ENCODE data around the gene EGLN3.
A peak's percentile ranks its signal among the peaks of the same experiment; 100 is the strongest.

The EGLN3 gene

DNA sequence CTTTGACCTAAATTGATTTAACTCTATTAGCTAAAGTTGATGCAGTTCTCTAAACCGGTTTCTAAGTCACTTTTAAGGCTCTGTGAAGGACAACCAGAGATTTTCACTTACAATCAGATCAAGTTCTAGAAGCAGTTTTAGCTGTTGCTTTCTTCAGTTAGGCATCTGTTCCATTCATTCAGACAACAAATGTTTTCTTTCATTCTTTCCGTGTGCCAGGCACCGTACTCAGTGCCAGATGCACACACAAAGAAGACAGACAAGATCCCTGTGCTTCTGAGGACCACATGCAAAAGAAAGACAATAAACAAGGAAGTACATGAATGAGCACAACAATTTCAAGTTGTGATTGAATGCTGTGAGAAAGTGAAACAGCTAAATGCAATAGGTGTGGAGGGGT, 11.1 kb upstream of the EGLN3 start:
- no peak for DNase-seq

DNA sequence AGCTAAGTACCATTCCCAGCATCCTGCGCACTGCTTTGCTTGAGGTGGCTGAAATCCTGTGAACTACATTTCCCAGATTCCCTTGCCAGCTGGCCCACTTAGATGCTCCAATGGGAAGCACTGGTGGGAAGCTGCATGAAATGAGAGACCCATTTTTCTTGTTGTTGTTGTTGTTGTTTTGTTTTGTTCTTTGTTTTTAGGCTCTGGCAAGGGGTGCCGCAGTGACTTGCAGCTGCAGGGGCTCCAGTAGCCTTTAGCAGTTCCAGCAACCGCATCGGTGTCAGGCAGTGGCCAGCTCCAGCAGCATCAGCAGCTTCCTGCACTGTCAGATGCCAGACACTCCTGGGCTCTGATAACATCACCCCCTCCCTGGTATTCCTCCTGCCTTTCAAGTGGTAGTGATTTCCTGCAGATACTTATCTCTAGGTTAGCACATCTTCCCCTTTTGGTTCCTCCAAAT, 8.8 kb upstream of the EGLN3 start:
- DNase-seq: no peak

DNA sequence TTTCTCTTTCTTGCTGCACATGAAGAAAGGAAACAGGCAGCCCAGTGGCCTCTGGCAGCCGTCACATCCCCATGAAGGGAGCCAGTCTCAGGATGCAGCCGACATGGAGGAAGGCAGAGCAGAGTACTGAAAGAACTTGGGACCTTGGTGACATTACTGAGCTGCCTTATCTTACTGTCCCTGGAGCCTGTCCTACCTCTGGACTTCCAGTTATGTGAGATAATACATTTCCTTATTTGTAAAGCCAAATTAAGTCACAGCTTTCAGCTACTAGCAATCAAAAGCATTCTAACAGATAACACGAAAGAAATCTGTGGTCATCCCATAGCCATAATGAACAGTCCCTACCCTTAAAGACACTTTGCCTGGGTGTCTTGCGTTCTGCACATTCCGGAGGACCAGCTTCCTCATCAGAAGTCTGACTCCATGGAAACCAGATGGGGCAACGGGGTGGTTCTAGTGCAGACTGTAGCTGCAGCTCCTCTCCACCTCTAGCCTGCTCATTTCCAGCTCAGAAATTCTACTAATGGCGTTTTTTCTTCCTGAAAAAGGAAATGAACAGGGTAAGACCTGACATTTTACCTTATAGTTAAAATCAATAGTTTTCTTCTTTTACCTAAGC, 7.8 kb upstream of the EGLN3 start:
- DNase-seq: no peak

GRCh38 chr14:33957993-33958392, 7.1 kb upstream of the EGLN3 start:
- no peak for DNase-seq

DNA sequence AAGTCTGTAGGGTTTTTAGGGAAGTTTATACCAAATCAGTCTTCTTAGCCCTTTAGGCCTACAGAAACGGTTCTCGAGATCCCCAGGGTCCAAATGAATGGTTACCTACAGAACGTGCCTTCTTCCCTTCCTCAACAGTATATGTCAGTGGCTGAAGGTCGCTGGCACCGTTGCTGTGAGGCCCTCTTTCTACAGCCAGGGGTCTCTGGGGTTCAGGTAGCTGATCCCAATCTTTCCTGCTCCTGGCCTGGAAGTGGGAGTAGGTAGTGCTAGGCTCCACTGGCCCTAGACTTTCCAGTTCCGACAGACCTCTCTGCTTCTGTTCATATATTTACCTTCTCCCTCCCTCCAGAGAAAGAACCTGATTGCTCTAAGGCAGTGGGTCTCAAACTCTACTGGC, 6.4 kb upstream of the EGLN3 start:
- DNase-seq: no peak

DNA sequence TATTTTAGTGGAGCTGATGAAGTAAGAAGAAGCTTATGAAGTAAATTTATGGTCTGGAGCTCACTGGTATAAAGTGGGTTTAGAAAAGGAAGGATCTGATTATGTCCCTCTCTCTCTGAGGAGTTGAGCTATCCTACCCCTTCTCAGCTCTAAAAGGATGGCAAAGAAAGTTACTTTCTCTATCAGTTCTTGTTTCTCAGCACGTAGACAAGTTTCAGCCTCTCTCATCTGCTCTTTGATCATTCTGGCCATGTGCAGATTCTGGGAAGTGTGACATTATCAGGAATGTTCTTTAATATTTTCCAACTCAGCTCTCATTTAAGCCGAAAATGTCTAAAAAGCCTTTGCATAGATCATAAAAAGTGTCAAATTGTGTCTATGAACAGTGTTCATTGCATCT, 5.8 kb upstream of the EGLN3 start:
- no peak for DNase-seq

DNA sequence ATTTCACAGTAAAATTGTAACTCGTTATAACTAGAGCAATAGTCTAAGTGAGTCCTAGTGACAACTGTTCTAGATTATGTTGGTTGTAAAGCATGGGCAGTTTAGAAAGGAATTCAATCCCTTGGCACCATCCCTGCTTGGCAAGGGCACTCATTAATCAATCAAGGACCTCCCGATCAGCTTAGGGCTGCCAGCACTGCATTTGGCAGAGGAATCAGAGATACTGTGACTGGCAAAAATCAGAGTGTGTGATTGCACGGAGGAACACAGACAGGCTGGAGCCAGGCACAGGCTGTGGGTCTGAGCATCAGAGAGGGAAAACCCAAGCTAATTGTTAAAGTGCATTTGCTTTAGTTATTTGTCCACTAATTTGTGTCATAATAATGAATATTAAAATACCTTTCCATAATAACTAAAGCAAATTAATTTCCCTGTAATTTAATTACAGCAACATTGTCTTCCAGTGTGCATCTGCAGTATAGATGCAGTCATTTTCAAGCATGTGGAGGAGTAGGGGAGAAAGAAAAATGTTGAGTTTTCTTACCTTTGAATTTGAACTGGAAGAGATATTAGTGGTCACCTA, 3.2 kb upstream of the EGLN3 start:
- DNase-seq: no peak

- no peak for DNase-seq
Observed at GRCh38 chr14:33952541-33952940, 1.7 kb upstream of the EGLN3 start.

DNA sequence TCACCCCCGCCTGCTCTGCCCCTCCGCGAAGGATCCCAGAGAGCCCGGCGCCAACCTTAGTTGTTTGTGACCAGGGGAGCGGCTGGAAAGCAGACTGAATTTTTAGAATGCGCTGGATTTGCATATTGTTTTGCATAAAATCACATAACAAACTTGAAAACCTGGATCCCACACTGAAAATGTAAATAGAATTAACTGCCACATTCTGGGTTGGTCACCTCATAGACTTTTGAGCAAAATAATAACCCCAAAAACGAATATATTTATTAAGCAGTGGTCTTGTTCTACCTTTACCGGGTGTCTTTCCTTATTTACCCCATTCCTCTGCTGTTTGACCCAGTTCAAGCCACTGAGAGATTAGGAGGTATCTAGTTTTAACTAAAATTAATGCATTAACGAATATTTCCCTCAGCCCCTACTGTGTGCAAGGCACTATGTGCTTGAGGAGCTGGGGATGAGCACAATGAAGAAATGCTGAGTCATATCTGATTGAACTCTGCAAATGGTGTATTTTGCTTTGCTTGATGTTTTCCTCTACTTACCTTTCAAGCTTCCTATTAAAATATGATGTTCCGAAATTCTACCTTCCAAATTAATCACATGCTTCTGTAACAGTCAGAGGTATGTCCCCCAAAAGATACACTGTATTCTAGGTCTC, 438 bp upstream of the EGLN3 start:
- DNase-seq: no peak

DNA sequence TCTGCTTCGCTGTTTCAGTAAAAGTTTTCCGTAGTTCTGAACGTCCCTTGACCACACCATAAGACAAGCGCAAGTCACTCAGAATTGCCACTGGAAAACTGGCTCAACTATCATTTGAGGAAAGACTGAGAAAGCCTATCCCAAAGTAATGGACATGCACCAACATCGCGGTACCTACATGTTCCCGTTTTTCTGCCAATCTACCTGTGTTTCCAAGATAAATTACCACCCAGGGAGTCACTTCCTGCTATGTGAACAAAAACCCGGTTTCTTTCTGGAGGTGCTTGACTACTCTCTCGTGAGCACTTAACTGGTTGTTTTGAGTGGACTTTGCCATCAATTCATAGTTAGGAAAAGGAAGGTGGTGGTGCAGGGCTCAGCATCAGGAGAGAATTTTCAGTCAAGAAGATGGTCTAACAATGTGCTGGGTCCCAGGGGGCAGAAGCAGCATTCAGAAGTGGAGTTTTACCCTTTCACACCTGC, 1.4 kb downstream of the EGLN3 start:
- DNase-seq: no peak

DNA sequence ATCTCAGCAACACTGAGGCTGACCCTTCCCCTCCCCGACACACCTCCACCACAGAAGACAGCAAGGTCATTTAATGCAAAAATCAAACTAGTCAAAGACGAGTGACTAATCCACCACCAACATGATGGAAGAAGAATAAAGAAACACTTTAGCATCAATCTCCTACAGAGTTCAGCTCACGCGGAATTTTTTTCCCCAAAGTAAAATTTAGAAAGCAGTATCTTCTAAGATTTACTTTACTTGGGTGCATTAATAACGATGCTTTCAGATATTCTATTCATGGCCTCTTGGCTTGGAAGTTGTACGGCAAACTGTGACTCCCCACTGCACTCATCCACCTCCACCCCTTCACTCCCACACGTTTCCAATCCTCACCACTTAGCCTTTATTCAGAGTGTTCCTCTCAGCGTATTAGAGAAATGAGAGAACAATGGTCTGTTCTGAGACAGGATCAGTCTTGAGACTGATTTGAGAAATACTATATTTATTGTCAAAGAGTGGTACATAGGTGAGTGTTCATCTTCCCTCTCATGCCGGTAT, 1.9 kb downstream of the EGLN3 start:
- DNase-seq: no peak

DNA sequence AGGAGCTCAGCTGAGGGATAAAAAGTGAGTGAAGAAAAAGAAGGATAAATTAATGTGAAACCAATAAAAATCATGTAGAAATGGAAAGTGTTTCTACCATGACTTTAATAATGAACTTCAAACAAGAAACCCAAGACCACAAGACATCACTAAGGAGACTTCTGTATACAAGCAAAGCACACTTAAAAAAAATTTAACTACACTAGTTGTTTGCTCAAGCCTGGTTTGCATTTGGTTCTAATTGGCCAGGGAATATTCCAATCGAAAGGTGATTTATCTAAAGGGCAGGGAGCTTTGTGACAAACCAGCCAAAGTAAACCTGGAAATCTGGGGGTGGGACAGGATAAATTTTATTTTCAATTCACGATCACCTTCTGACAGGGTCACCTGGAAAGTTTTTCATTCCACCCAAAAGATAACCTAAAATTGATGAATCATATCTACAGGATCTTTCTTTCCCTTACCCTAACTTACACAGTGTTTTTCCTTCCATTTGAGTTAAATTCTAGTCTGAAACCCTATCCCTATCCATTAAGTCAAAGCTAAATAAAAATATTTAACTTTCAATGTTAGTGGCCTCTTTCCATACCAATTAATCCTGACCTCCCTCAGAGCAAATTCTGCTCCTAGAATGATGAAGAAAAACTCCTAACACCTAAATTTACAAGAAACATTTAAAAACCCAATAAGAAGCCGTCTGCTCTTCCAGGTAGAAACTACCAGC, 2.6 kb downstream of the EGLN3 start:
- DNase-seq: no peak

- no peak for DNase-seq
Observed at GRCh38 chr14:33946679-33947476, 4.0 kb downstream of the EGLN3 start.

DNA sequence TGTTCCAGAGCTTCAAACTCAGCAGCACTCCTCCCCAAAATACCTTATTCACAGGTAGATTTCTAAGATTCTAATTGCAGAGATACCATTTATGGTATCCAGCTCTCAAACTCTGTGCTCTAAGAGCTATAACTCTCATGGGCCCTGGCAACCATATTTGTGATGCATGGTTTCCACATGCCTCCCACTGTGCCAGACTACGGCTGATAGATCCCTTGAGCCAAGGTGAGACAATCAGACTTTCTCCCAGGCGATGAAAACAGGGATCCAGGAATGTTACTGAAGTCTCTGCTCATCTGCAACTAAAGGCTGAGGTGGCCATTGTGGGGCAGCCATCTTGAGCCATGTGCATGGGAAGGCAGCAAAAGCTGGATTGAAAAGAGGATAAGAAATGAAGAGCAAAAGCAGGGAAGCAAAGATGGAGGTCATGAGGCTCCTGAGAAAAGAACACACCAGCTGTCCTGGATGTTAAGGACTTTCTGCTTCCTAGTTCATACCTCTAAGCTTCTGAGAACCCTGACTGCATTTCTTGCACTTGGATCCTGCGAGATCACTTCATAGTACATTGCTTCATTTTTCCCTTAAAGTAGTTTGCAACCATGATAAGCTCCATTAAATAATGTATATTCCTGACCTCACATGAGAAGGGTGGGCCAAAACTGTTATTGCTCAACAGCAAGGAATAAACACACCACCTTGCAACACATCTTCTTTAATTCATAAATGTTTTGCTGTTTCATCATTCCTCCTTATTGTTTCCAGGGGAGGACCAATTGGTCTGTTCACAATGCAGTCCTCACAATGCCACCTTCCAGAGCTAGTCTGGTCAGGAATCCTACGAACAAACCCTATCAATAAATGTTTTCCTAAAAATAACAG, 5.4 kb downstream of the EGLN3 start:
- no peak for DNase-seq

- no peak for DNase-seq
Observed at GRCh38 chr14:33943096-33943883, 7.6 kb downstream of the EGLN3 start.

DNA sequence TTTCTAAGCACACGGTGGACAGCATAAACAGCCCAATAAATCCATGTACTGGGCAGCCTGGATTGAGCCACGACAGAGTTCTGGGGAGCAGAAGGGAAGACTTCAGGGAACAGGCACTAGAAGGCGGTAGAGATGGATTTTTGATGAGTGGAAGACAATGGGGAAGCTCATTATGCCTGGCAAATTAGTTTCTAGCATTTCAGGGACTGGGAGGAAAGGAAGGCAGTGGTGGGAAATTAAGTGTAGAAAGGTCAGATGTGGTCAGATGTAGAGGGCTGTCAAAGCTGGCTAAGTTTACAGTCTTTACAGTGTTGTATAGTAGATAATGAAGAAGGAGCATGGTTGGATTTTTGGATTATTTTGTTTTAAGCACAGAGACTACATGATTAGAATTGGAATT, 9.2 kb downstream of the EGLN3 start:
- DNase-seq: no peak

DNA sequence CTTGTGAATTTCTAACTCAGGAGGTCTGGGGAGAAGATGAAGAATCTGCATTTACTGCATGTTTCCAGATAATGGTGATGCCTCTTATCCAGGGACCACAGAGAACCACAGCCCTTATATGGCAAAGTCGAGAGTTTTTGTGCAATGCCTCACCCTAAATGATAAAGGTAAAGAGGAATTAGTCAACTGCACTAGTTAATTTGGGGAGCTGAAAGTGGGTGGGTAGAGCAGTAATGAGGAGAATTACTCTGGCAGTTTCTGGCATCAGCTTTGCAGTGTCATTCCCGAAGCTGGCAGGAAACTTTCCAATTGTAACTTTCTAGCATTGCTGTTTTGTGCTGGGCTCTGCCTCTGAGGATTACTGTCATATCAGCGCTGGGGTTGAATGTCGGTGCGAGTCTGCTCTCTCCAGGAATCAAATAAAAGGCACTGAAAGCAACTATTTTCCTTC, 10.3 kb downstream of the EGLN3 start:
- DNase-seq: no peak

DNA sequence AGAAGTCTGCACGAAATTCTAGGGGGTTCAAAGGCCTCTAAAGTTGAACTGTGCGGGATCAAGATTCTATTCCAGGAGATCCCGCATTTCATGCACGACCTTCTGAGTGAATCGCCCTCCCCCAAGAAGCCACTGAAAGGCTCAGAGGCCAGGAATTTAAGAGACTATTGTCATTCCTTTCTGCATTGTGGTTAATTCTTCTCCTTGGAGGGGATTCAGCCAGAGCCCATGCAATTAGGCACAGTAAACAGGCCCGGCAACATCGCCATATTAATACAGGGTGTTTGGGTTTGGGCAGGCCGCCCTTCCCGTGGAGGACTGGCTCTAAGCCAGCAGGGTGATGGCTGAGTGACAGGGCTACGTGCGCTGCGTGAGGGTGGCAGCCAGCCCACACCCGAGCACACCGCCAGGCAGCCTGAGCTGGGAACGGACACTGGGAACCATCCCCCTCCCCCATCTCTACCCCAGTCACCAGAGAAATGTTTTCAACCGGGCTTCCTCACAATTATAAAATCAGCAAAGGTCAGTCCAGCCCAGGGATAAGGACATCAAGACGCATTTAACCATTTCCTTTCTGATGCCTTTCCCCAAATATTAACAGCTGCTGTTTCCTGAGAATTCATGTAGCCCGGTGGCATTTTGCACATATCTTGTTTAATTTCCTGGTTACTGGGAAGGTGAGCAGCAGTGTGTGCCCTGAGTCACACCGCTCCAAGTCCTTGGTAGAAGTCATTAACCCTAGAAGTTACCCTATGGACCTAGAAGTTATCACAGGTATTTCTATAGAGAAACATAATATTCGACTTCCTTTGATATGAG, 12.5 kb downstream of the EGLN3 start:
- DNase-seq: peak; percentile 81

DNA sequence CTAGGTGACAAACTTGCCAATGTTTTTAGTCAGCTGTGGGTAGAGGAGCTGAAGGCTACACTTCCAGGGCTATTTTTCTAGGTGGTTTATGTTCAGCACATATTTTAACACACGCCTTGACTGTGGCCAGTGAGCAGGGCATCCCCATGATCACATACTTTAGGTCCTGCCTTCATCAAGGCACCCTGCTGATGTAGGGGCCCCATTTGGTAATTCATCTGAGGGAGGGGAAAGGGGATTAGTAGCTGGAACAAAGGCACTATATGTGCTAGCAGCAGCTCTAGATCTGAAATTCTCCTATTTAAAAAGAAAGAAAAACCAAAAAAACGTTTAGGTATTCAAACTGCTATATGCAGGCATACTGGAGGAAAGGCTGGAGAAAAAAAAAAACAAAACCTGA, 14.5 kb downstream of the EGLN3 start:
- DNase-seq: no peak

- no peak for DNase-seq
Observed at GRCh38 chr14:33934938-33935337, 15.9 kb downstream of the EGLN3 start.

All from left hindlimb (tissue), 1 donor.